ENCODE results near the gene CCR2.

DNA sequence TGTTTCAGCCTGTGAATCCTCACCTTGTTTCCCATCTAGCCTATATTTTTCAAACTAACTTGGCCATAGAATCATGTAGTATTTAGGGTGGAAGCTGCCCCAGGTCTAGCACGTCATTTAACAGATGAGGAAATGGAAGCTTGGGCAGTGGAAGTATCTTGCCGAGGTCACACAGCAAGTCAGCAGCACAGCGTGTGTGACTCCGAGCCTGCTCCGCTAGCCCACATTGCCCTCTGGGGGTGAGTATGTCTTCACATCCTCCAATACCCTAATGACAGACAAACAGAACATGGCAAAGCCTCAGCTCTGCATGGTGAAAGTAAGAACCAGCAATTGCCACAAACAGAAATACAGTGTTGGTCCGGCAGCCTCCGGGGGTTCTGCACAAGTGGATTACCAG, 14.7 kb downstream of the CCR2 start:
- TF ChIP-seq, protein P1, sequence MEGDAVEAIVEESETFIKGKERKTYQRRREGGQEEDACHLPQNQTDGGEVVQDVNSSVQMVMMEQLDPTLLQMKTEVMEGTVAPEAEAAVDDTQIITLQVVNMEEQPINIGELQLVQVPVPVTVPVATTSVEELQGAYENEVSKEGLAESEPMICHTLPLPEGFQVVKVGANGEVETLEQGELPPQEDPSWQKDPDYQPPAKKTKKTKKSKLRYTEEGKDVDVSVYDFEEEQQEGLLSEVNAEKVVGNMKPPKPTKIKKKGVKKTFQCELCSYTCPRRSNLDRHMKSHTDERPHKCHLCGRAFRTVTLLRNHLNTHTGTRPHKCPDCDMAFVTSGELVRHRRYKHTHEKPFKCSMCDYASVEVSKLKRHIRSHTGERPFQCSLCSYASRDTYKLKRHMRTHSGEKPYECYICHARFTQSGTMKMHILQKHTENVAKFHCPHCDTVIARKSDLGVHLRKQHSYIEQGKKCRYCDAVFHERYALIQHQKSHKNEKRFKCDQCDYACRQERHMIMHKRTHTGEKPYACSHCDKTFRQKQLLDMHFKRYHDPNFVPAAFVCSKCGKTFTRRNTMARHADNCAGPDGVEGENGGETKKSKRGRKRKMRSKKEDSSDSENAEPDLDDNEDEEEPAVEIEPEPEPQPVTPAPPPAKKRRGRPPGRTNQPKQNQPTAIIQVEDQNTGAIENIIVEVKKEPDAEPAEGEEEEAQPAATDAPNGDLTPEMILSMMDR (IDR thresholded peaks at IDR 0.05 in 4 of 5, conservative IDR thresholded peaks at IDR 0.05 in 1 of 5), result no peak
- TF ChIP-seq POLR2A (IDR thresholded peaks at IDR 0.05), result no peak
